GM18907 (cell line): ENCODE data around the gene KIF6.

Source experiments
- ATAC-seq: cut with Tn5 transposase; IDR thresholded peaks from one replicate; pipeline ENCODE4 v1.9.1; 2021; ENCODE audit warnings: mild to moderate bottlenecking, moderate library complexity; ENCODE audit not compliant: unreplicated experiment

Gene KIF6

GRCh38 chr6:39560915-39561314 lies 164.3 kb downstream of the KIF6 start:
- ATAC-seq, result no peak

- no peak for ATAC-seq
Measured at GRCh38 chr6:39558591-39559190, 166.5 kb downstream of the KIF6 start.

GRCh38 chr6:39558079-39558478 lies 167.1 kb downstream of the KIF6 start:
- no peak for ATAC-seq

DNA sequence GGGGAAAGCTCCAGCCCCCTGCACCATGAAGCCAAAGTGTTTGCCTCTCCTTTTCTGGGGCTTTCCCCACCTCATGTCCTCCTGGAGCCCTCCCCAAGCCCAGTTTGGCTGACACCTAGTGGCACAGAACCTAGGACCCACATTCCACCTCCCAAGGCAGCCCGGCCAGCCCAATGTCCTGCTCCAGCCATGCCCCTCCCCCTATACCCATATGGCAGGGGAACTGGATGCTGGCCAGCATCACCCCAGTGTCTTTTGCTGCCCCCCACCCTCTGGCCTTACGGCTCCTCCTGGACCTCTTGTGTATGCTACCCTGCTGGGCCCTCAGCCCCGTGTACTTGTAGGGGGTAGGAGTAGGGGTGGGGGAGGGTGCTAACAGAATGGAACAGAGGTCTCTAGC lies 170.1 kb downstream of the KIF6 start:
- ATAC-seq, result no peak

- ATAC-seq, result no peak
Measured at GRCh38 chr6:39553860-39554802, 171.1 kb downstream of the KIF6 start.

GRCh38 chr6:39553029-39553428 lies 172.2 kb downstream of the KIF6 start:
- no peak for ATAC-seq

GRCh38 chr6:39550191-39550590 lies 175.0 kb downstream of the KIF6 start:
- ATAC-seq, result no peak

DNA sequence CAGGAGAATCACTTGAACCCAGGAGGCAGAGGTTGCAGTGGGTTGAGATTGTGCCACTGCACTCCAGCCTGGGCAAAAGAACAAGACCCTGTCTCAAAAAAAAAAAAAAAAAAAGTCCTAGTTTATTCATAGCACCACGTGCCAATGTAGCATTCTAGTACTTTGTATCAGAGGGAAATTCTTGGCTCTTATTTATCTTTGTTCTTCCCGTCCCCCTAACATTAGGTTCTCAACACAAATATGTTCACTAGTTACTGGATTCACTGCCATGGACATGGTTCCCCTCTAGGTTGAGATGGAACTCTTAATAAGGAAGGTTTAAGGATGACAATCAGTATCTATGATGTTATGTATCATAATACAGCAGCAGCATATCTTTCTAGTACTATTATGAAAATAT lies 178.5 kb downstream of the KIF6 start:
- no peak for ATAC-seq

- ATAC-seq, result no peak
Measured at GRCh38 chr6:39543950-39544349, 181.3 kb downstream of the KIF6 start.

DNA sequence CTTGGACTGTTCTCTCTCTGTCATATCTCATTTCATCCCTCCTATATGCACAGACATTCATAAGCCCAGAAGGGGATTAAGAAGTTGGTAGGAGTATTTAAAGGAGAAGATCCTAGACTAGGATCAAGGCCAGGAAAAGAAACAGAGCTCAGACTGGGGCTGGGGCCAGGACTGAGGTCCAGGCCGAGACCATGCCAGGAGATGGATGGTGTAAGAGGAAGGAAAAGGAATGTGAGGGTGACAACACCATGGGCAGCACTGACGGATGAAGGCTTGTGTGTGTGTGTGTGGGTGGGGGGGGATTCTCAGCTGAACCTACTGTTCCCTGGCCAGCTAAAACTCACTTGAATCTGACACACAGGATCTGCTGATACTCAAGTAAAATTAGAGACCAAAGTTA lies 182.1 kb downstream of the KIF6 start:
- no peak for ATAC-seq

DNA sequence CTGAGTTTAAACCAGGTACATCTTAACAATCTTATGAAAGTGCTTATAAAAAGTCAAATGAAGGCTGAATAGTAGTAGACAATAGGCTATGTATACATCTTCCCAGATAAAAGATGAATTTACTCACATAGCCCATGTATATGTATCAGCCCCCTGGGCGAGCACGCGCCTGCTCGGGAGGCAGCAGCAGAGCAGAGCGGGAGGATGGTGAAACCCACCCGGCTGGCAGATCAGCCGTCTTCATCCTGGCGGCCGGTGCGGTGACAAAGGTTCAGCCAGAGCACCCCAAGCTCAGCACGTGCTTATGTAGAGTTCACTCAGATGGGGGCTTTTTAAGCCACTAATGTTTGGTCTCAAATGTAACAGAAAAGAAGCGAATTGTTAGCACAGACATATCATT lies 184.8 kb downstream of the KIF6 start:
- no peak for ATAC-seq

GRCh38 chr6:39530201-39530759 lies 194.9 kb downstream of the KIF6 start:
- ATAC-seq, result peak; percentile 98

DNA sequence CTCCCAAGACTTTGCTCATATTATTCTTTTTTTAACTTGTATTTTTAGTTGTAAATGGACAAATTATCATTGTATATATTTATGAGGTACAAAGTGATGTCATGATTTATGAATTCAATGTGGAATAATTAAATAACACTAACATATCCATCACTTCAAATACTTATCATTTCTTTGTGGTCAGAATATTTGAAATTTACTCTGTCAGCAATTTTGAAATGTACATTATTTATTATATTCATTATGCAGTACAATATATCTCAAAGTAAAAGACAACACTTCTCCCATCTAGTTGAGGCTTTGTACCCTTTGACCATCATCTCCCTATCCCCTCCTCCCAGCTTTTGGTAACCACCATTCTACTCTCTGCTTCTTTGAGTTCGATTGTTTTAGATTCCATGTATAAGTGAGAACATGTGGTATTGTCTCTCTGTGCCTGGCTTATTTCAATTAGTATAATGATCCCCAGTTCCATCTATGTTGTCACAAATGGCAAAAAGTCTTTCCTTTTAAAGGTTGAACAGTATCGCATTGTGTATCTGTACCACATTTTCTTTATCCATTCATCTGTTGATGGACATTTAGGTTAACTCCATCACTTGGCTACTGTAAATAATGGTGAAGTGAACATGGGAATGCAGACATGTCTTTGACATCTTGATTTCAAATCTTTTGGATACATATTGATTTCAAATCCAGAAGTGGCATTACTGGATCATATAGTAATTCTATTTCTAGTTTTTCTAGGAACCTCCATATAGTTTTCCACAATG lies 197.2 kb downstream of the KIF6 start:
- no peak for ATAC-seq

DNA sequence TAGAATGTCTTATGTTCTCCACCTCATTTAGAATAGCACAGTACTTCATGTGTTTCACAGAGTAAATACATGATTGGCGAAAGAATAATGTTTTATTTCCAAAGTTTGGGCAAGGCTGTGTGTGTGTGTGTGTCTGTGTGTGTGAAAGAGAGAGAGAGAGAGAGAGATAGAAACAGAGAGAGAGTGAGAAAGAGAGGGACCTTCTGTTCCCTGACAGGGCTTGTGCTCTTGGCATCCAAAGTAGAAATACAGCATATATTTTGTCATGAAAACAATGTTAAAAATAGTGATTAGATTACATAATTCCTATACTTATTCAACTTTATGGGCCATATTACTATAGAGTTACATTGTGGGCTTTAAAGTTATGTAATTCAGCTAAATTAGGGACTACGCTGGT lies 201.2 kb downstream of the KIF6 start:
- no peak for ATAC-seq

- ATAC-seq, result no peak
Measured at GRCh38 chr6:39521958-39522357, 203.2 kb downstream of the KIF6 start.

- no peak for ATAC-seq
Measured at GRCh38 chr6:39520916-39521315, 204.3 kb downstream of the KIF6 start.

DNA sequence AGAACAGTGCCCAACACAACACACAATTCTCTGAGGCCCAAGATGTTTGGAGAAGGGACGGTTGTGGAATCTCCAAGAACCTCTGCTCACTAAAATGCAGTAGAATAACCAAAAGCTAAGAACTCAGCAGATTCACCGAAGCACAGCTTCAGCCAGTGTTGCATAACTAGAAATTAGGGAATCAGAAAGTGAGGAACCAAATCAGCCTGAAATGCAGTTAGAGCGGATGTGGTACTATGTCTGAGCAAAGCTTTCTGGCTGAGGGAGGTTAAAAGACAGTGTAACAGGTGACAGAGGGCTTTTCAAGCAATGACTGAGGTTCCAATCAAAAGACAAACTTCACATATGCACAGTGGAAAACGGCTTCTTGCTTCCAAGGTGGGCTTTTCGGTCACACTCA lies 204.8 kb downstream of the KIF6 start:
- no peak for ATAC-seq

GRCh38 chr6:39518221-39518620 lies 207.0 kb downstream of the KIF6 start:
- no peak for ATAC-seq

GRCh38 chr6:39517756-39518155 lies 207.5 kb downstream of the KIF6 start:
- no peak for ATAC-seq

DNA sequence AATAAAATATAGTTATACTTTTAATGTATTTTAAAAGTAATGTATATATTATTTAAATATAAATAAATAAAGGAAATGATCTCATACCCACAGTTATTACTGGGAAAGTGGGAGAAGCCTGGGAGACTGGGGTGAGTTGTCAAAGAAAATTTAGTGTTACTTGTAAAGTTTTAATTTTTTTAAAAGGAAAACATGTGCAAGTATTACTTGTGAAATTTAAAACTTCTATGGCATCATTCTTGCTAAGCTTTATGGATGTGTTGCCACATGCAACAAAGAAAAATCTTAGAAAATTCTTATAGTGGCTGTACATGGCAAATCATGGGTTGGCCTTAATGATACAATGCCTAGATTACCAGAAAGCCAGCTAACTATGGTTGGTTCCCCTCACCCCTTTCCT lies 208.7 kb downstream of the KIF6 start:
- no peak for ATAC-seq

DNA sequence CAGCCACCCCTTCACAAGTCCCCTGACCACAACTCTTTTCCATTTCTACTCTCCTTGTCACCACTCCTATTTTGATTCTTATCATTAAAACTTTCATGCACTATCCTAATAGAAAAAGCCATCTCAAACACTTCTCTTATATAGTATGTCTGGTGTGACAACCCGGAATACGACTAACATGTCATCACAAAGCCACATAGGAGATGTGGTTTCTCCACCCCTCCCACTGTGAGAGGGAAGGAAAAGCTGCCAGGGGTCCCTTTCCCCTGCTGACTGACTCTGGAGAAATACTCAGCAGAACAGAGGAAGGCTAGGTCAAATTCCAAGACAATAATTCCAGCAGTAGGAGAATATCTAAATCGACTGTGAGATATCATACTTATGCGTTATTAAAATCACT lies 209.7 kb downstream of the KIF6 start:
- ATAC-seq, result no peak
